GDM1 (cell line): ENCODE measurements around the gene SYTL2.
"Not testable (repeated sequence)": the region's sequence is repeated elsewhere in the genome, so short reads cannot be mapped to it uniquely, and the experiment has no call there.

Experiments used
- DNase-seq: peaks from one replicate; lab custom pipeline; 2025; lab: John Stamatoyannopoulos, UW

The SYTL2 gene, protein sequence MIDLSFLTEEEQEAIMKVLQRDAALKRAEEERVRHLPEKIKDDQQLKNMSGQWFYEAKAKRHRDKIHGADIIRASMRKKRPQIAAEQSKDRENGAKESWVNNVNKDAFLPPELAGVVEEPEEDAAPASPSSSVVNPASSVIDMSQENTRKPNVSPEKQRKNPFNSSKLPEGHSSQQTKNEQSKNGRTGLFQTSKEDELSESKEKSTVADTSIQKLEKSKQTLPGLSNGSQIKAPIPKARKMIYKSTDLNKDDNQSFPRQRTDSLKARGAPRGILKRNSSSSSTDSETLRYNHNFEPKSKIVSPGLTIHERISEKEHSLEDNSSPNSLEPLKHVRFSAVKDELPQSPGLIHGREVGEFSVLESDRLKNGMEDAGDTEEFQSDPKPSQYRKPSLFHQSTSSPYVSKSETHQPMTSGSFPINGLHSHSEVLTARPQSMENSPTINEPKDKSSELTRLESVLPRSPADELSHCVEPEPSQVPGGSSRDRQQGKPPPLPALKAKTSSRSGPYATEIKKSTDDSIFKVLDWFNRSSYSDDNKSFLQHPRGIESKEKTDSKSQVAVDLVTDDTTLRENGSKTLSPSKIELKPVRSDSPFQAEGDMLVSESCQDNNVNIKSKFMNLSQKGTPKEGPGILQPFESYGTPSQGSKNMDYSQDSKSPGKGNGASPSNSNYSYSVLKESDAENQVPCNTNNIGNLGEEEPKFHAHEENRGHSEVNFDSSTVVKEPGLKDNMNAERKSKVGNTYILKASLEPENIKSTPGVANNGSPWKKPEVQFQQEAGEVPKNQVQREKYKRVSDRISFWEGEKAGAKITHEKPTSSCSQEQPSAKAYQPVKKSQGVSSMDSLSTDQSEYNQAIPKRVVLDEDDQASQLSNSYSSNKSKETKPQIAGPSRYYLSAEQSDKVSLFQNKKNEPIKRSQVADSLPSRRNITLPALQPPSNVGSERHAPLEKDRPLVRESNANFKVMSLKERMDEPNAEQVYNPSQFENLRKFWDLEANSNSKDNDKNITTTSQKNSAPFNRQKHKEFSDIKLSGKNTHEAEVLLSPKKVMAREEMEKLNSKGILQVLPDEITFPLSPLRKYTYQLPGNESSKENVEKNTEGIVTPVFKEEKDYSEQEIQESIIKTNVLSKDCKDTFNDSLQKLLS (N-terminal part only)

DNA sequence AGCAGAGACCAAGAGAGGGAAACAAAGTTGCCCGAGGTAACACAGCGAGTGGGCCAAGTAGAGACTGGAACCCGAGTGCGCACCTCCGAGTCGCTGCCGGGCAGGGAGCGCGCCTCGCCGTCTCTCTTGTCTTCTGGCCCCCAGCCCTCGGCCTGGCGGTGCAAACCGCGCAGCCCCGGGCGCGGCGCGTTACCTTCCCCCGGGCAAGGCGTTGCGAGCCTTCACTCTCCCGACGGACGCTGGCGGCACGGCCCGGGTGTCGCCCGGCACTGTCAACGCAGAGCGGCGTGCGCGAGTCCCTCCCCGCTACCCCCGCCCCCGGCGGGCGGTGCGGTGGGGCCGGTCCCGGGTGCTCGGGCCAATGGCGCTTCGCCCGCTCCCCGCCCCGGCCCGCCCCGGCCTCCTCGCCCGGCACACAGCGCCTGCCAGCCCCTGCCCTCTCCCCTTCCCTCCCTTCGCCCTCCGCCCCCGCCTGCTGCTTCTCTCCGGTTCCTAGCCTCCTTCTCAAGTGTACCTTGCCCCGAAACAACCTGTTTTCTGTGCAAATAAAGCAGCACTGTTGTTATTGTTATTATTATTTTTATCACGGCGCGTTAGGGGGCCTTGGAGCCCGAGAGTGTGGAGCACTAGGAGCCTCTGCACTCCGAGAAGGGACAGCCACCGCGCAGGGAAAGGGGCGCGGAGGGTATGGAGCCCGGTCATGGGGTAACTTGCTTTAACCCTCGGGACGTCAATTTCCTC is at the start of gene SYTL2:
TSS of gene SYTL2 (minus strand) at position 271 of the 741 bp plus-strand sequence. CDS start 53,416 bp downstream, outside the sequence.
- peak; percentile 42 for DNase-seq

DNA sequence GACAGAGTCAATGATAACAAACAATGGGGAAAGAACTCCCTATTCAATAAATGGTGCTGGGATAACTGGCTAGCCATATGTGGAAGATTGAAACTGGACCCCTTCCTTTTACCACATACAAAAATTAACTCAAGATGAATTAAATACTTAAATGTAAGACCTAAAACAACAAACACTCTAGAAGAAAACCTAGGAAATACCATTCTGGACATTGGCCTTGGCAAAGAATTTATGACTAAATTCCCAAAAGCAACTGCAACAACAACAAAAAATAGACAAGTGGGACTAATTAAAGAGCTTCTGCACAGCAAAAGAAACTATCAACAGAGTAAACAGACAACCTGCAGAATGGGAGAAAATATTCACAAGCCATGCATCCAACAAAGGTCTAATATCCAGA is 48.6 kb upstream of the SYTL2 start:
- not testable (repeated sequence) for DNase-seq

DNA sequence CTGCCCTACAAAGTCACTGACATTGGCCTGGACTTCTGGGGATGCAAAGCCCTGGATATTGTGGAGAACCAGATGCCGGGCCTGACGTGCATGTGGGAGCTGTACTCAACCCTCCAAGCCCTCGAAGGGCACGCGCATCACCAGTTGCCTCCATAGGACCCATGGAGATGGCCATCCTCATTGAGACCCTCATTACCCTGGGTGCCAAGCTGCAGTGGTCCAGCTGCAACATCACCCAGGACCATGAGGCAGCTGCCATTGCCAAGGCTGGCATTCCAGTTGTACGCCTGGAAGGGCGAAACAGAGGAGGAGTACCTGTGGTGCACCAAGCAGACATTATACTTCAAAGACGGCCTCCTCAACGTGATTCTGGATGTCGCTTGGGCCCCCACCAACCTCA is 46.2 kb upstream of the SYTL2 start:
- DNase-seq, result no peak

DNA sequence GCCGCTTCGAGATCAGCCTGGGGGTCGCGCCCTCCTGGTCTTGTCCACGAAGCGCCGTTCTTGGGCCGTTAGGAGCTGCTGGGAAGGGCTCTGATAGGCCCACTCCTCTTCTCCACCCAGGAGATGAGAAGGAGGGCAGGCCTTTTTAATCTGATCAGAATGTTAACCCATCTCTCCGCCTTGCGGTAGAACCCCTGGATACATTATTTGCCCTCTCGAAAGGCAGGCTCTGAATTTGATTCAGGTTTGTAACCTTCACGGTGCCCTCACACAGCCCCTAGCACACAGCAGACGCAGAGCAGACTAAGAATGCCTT is 44.4 kb upstream of the SYTL2 start, which contains the start of gene CCDC83:
TSS of gene CCDC83 (plus strand) at position 43 of the 316 bp plus-strand sequence. CDS start 9,741 bp downstream, outside the sequence.
- no peak for DNase-seq

DNA sequence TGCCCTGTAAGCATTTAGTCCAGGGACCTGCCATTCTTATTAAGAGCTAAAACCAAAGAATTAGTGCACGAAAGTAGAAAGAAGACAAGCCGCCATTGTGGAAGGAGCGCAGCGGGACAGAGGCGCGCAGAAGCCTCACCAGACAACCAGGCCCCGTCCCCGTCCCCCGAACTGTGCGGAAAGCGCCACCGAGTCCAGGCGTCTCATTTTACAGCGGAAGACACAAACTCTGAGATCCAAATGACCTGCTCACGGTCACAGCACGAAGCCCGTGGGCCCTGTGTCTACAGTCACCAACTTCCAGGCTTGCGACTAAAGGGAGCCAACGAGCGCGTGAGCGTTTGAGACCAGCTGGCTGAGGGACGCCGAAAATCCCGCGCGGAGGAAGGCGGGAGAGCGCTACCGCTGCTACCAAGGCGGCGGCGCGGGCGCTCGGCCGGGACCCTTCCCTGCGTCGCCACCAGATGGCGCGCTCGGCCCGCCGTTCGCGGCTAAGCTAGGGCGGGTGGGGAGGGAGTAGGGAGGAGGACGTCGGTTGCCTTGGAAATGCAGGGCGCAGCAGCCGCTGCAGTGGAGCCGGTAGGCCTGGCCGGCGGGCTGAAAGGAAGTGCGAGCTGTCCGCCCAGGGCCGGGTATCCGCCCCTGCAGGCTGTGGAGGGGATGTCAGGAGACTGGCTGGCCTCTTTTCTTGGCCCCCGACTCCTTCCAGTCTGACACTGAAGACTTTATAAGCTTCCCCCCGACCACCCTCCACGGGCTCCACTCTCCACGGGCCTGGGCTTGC is 43.8 kb upstream of the SYTL2 start:
- peak; percentile 88 for DNase-seq

DNA sequence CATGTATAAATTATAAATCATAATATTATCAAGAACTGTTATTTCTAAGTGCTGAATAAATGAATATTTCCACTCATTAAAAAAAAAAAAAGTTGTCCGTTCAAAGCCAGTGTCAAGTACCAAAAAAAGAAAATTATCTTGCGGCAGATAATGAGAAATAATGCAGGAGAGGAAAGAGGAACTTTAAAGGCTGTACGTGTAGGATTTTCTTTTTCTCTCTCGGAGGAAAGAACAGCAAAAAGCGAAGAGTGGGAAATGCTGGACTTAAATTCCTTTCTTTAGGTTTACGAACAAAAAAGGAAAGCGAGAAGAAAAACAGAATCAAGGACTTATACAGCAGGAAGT is 43.2 kb upstream of the SYTL2 start:
- DNase-seq, result no peak

DNA sequence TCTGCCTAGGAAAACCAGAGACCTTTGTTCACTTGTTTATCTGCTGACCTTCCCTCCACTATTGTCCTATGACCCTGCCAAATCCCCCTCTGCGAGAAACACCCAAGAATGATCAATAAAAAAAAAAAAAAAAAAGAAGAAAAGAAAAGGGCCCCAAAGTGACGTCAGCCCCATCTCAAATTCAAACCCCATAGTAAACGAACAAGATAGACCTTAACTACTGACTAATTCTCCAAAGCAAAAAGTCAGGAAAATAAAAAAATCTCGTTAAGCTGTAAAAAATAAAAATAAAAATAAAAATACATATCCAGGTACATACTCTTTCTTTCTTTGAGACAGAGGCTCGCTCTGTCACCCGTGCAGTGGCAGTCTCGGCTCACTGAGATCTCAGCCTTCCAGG is 42.6 kb upstream of the SYTL2 start:
- not testable (repeated sequence) for DNase-seq

DNA sequence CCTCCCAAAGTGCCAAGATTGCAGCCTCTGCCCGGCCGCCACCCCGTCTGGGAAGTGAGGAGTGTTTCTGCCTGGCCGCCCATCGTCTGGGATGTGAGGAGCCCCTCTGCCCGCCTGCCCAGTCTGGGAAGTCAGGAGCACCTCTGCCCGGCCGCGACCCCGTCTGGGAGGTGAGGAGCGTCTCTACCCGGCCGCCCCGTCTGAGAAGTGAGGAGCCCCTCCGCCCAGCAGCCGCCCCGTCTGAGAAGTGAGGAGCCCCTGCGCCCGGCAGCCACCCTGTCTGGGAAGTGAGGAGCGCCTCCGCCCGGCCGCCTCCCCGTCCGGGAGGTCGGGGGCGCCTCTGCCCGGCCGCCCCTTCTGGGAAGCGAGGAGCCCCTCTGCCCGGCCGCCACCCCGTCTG is 41.8 kb upstream of the SYTL2 start:
- DNase-seq, result not testable (repeated sequence)

DNA sequence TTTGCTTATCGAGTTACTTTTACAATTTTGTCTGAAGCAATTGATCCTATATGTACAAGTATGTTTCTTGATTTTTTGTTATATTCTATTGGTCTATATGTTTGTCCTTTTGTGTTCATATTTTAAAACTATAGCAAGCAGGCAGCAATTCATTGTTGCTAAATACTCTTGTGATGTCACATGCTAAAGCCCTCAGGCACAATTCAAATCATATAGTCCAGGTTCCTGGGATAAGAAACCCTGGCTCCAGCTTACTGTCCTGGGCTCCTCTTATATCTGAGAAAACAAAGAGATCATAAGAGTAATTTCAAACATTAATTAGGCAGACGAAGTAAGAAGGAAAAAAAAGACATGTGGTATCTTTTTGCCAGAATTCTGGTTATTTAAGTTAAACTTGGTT is 37.6 kb upstream of the SYTL2 start:
- no peak for DNase-seq

DNA sequence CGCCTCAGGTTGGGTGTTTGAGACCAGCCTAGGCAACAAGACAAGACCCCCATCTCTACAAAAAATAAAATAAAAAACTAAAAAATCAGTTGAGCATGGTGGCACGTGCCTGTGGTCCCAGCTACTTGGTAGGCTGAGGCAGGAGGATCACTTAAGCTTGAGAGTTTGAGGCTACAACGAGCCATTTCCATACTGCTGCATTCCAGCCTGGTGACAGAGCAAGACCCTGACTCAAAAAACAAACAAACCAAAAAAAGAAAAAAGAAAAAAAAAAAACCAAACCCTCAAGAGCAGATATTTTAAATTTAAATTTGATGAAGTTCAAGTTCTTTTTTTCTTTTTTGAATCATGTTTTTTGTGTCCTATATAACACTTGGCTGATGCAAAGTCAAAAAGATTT is 37.1 kb upstream of the SYTL2 start:
- no peak for DNase-seq

DNA sequence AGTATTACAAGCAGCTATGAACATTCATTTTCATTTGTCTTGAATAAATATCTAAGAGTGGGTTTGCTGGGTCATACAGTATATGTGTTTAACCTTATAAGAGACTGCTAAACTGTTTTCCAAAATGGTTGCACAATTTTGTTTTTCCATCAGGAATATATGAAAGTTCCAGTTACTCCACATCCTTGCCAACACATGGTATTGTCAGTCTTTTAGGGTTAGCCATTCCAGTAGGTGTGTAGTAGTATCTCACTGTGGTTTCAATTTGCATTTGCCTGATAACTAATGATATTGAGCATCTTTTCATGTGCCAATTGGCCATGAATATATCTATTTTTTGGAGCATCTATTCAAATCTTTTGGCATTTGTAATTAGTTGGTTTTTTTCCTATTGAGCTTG is 36.5 kb upstream of the SYTL2 start:
- no peak for DNase-seq

DNA sequence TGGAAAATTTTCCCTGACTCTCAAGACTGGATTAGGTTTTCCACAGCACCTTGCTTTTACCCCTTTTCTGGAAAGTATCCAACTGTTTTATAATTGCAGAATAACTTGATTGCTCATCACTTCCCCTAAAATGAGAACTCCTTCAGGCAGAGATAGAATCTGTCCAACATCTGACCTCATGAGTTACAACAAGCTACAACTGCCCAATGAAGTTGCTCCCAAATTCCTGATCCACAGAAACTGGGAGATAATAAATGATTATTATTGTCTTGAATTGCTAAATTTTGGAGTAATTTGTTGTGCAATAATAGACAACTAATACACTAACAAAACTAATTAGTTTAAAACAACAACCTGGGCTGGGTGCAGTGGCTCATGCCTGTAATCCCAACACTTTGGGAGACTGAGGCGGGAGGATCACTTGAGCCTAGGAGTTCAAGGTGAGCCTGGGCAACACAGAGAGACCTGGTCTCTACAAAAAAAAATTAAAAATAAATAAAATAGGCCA is 34.2 kb upstream of the SYTL2 start:
- DNase-seq, result no peak

DNA sequence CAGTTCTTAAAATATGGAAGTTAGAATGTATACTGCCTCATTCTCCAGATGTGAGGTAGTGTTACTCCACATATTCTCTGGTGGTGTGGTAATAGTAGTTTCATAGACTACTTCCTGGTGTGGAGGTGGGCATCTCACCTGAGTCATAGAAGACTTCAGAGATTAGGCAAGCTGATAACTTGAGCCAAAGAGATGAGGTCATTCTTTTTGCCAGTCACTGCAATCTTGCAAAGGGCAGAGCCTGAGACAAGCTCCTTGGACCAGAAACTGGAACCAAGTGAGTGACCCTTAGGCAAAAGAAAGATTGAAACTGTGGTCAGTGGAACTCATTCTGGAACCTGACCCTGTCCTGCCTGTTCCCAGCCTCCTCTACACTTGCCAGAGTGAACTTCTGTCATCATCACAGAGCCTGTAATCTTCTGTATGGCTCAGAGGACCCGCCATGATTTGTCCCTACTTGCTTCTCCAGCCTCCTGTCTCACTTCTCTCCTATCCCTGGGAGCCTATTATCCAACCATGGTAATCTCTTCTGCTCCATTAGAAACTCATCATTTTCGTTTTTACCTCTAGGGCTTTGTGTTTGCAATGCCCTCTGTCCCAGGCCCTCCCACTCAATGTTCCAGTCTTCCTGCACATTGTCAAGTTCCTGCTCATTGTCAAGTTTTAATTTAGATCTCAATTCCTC is 33.6 kb upstream of the SYTL2 start:
- no peak for DNase-seq

DNA sequence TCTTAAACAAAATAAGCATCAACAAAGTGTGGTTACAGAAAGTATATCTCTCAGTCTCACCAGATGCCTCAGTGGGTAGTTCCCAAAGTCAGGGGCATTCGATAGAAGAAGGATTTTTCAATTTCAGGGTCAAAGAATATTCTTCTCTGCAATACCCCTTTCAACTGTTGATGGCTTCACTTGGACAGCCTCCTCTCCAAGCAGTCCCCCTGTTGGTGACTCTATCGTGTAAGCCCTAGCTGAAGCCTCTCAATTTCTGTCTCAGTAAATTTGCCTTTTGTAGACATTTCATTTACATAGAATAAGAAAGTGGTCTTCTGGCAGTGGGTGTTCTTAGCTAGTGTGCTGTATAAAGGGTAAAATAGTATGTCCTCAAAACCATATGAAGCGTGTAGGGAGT is 33.0 kb upstream of the SYTL2 start:
- DNase-seq, result no peak

DNA sequence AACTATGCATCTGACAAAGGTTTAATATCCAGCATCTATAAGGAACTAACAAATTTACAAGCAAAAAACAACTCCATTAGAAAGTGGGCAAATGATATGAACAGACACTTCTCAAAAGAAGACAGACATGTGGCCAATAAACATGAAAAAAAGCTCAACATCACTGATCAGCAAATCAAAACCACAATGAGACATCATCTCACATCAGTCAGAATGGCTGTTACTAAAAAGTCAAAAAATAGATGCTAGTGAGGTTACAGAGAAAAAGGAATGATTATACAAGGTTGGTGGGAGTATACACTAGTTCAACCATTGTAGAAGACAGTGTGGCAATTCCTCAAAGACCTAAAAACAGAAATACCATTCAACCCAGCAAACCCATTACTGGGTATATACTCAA is 30.0 kb upstream of the SYTL2 start:
- not testable (repeated sequence) for DNase-seq

DNA sequence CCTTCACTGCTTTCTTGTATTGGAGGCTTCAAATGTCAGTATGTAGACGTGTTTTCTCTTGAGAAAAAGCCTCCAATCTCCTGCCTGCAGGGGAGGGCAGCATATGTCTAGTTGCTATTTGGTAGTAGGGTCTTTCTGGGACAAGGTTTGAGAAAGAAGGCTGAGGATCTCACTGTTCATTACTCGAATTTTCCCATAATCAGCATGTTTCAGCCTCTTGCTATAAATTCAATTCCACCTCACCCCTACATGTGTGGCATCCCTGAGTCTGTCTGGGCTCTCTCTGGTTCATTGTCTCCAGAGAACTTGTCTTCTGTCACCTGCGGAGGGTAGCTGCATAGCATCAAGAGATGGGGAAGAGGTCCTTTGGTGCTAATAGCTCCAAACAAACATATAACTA is 24.8 kb upstream of the SYTL2 start:
- no peak for DNase-seq

DNA sequence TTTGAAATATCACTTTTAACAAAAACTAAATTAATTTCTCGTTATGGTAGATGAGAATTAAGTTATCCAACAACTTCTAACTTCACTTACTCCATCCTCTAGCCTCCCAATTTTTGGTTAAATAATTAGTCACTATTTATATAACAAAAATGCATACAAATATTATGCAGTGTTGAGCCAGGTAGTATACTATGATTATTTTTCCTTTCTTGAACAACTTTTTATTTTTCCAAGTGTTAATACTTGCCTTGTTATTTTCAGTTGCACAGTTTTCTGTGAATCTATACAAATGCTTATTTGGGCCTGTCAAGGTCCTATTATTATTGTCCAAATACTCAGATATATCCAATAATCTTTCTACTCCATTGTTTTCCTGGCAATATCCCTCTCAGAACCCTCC is 24.3 kb upstream of the SYTL2 start:
- DNase-seq, result no peak

DNA sequence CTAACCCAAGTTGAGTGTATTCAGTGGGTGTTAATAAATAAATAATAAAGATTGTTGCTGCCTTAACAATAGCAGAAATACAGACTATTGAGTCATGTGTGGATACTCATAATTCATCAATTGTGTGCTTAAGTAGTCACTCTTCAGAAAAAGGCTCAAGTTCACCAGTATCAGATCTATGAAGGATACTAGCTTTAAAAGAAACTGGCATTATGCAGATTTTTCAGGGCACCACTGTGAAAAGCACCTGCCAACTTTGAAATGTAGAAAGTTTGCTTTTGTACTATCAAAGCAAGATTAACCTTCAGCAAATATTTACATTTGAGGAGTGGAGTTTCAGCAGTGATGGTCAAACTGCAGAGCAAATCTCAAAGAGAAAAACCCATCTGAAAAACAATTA is 20.1 kb upstream of the SYTL2 start:
- no peak for DNase-seq

DNA sequence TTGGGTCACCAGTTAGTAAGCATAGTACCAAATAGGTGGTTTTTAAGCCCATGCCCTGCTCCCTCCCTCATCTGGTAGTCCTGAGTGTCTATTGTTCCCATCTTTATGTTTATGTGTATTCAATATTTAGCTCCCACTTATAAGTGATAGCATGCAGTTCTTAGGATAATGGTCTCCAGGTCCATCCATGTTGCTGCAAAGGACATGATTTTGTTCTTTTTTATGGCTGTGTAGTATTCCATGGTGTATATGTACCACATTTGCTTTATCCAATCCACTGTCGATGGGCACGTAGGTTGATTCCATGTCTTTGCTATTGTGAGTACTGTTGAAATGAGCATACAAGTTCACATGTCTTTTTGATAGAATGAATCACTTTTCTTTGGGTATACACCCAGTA is 18.2 kb upstream of the SYTL2 start:
- no peak for DNase-seq

DNA sequence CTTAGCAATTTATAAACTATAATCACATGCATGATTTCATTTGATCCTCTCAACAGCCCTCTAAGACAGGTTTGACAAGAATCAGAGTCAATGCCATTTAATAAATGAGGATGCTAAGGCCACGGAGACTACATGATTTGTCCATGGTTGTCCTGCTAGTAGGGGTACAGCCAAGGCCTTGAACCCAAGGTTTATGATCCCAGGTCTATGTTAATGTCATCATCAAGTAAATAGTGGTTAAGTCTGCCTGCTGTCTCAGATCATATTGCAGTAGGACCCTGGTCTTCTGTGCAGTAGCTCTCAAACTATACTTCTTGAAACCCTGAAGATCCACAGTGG is 17.7 kb upstream of the SYTL2 start:
- DNase-seq, result no peak
